GM21723 (cell line): Measurements from ENCODE around the gene SMOC2.
"Not testable (repeated sequence)": the region's sequence is repeated elsewhere in the genome, so short reads cannot be mapped to it uniquely, and the experiment has no call there.

Source experiments
- ATAC-seq: cut with Tn5 transposase; IDR thresholded peaks from one replicate; pipeline ENCODE4 v1.9.1; 2021; ENCODE audit warnings: mild to moderate bottlenecking, moderate library complexity; ENCODE audit not compliant: unreplicated experiment

Gene SMOC2

DNA sequence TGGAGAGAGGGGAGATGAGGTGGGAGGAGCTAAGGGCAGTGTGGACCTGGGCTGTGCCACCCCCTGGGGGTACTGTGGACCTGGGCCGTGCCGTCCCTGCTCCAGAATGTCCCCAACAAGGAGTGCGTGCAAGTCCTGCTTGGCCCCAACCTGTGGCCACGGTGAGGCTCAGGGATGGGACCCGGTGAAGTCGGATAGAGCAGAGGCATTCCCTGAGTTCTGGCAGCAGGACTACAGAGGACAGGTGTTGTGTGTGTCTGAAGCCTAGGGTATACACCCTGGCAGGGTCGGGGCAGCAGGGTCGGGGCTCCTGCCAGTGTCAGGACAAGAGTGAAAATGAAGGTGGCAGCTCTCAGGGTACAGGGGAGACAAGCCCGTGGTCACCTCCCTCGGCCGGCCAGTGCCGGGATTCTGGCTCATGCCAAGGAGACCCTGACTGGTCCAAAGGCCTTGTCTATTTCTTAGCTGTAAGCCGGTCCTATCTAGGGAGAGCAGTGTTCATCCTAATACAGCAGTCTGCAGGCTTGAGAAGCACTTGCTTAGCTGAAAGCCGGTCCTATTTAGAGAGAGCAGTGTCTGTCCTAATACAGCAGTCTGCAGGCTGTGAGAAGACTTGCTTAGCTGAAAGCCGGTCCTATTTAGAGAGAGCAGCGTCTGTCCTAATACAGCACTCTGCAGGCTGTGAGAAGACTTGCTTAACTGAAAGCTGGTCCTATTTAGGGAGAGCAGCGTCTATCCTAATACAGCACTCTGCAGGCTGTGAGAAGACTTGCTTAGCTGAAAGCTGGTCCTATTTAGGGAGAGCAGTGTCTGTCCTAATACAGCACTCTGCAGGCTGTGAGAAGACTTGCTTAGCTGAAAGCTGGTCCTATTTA is 95.9 kb downstream of the SMOC2 start:
- ATAC-seq: no peak

DNA sequence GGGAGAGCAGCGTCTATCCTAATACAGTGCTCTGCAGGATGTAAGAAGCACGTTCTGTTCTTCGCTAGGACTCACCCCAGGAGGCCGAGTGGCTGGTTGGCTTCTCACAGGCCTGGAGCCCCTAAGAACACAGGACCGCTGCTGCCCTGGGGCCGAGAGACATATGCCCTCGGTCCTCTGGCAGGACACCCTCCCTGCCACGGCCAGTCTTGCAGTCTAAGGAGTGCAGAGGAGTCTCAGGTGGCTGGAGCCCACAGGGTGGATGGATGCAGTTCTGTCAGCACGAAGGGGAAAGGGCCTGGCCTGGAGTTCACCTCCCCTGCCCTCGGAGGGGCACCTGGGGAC is 96.5 kb downstream of the SMOC2 start:
- ATAC-seq: no peak

DNA sequence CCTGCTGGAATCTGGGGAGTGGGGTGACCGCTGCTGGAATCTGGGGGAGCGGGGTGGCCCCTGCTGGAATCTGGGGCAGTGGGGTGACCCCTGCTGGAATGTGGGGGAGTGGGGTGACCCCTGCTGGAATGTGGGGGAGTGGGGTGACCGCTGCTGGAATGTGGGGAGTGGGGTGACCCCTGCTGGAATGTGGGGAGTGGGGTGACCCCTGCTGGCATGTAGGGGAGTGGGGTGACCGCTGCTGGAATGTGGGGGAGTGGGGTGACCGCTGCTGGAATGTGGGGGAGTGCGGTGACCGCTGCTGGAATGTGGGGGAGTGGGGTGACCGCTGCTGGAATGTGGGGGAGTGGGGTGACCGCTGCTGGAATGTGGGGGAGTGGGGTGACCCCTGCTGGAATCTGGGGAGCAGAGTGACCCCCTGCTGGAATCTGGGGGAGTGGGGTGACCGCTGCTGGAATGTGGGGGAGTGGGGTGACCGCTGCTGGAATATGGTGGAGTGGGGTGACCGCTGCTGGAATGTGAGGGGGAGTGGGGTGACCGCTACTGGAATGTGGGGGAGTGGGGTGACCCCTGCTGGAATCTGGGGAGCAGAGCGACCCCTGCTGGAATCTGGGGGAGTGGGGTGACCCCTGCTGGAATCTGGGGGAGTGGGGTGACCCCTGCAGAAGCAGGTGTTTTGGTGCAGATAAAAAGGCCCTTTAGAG is 97.4 kb downstream of the SMOC2 start:
- not testable (repeated sequence) for ATAC-seq

- no peak for ATAC-seq
These were observed 98.2 kb downstream of the SMOC2 start for GRCh38 chr6:168538892-168539811.

DNA sequence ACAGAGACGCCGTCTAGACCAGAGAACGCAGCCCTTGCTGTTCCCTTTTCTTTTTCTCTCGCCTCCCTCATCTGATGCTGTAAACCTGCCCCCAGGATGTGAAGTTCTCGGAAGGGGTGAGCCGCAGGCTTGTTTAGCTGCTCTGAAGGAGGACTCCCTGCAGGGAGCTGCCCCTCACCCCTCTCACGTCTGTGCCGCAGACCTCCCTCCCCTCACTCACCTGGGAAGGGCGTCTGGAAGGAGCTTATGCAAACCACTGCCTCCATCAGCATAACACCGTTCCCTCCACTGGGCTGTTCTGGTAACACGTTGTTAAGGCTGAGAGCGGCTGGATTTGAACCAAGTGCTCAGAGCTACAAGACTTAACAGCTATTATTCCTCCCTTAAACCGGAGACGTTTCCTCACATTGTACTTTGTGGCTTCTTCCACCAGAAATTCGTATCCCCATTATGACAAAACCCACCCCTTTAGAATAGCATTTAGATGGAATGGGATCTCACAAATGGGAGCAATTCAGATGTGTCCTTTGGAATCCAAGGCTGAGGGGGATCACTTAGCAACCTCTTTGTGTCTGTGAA is 99.8 kb downstream of the SMOC2 start:
- no peak for ATAC-seq

- ATAC-seq: no peak
These were observed 100.3 kb downstream of the SMOC2 start for GRCh38 chr6:168541307-168541706.

DNA sequence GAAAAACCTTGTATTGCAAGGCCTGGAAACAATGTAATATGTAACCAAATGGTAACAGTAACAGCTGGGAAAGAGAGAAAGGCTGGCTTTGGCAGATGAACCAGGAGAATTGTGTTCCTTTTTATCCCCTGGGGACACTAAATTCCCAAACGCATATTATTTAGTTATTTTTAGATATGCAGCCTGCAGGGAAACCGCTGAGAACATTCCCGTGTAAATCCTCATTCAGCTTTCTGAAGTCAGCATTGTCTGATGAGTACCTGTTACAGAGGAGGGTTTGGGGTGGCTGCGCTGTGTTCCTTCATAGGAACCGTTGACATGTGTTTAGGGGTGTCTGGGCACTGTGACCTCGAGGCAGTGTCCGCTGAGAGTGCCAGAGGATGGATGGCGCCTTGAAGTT is 101.3 kb downstream of the SMOC2 start:
- no peak for ATAC-seq

- ATAC-seq: no peak
These were observed 104.4 kb downstream of the SMOC2 start for GRCh38 chr6:168545428-168545827.

DNA sequence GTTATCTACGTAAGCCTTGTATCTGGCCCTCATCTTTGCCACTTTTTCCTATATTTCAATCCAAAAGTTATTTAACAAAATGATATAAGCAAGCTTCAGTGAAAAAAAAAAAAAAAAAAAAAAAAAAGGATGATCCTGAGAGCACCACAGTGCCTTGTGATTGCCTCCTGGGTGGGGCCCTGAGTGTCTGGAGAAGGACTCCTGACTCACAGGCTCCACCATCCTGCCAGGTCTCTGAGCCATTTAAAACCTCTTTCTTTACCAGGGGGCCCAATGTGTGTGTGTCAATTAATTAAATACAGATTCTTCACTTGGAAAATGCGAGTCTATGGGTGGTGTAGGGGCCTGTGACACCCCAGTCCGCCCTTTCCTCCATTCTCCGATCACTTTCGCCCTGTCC is 105.2 kb downstream of the SMOC2 start:
- no peak for ATAC-seq

GRCh38 chr6:168546730-168547129 is 105.7 kb downstream of the SMOC2 start:
- no peak for ATAC-seq

- ATAC-seq: no peak
These were observed 109.3 kb downstream of the SMOC2 start for GRCh38 chr6:168550326-168550725.

DNA sequence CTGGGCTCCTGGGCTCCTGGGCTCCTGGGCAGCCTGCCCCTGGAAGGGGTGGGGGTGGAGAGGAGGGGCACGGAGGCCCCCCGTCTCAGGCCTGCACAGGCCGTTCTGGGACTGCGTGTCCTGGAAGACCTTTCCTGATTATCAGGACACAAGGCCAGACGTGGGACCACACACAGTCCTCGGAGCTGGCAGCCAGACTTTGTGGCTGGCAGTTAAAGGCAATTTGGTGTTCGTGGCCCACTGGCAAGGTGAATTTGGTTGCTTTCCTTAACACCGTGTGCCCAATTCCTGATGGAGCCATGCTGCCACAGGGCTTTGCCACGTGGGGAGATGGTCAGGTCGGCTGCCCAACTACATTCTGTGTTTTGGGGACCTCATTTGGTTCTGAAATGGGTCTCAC is 113.5 kb downstream of the SMOC2 start:
- no peak for ATAC-seq

DNA sequence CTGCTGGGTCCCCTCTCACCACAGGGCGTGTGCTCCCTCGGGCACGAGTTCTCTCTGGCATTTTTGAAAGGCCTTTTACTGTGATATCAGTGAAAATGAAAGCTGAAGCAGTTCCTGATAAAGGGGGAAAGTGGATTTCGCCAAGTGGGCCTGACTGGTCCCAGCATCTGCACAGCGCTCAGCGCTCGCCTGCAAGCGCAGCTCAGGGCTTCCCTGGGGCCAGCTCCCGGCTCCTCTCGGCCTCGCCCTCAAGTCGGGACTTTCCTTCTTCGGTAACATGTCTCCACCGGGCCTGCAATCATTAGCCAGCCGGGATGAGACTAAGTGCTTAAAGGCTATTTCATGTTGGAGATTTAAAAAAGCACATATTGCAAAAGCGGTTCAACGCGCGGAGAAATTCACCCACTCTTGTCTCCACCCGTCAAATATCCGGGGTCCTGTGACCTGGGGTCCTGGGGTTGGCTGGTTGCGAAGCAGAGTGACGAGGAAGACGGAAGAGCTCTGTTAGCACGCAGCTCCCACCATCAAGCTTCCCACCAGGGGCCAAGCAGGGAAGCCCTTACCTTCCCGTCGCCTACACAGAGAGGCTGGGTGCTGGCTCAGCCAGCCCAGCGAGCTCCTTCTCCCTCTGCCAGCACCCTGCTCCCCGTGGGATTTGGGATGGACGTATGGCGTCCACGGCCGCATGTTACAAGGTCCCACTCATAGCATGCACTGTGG is 114.1 kb downstream of the SMOC2 start:
- no peak for ATAC-seq

DNA sequence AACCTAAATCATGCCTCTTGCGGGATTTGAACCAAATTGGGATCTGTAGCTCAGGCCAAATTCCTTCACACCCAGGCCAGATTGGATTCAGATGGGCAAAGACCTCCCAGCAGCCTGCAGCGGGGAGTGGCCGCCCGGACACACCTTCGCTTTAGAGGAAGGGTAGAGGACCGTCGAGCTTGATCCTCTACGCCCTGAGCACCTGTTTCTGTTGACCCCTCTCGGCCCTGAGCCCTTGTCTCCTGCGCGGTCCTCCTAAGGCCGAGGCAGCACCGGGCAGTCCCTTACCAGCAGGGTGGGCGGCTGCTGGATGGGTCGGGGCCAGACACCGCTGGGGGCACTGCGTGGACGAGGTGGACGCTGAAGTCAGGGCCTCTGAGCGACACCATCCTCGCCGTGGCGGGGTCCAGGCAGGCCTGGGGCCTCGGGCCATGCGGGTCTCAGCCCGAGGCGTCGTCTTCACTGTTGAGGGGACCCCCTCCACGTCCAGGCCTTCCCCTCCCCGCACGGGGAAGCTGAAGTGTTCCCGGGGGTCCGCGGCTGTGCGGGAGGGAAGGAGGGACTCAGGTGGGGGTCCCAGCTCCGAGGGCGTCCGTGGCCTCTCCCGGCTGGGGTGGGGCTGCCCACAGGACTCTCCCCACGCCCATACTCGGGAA is 114.8 kb downstream of the SMOC2 start:
- ATAC-seq: no peak

DNA sequence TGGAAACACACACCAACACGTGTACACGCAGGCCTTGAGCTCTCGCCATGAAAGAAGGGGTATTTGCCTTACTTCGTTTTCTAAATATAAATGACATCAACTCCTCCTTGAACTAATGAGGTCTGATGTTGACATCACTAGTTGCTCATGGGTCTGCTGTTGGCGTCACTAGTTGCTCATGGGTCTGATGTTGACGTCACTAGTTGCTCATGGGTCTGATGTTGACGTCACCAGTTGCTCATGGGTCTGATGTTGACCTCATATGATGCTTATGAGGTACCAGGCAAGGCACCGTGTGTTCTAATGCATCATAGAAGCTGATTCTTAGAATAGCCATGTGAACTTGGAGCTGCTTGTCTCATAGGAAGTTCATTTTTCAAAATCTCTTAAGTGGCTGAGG is 116.5 kb downstream of the SMOC2 start:
- ATAC-seq: no peak

- no peak for ATAC-seq
These were observed 117.7 kb downstream of the SMOC2 start for GRCh38 chr6:168558686-168559085.

- ATAC-seq: no peak
These were observed 118.7 kb downstream of the SMOC2 start for GRCh38 chr6:168559574-168560098.

- no peak for ATAC-seq
These were observed 119.1 kb downstream of the SMOC2 start for GRCh38 chr6:168560126-168560525.

DNA sequence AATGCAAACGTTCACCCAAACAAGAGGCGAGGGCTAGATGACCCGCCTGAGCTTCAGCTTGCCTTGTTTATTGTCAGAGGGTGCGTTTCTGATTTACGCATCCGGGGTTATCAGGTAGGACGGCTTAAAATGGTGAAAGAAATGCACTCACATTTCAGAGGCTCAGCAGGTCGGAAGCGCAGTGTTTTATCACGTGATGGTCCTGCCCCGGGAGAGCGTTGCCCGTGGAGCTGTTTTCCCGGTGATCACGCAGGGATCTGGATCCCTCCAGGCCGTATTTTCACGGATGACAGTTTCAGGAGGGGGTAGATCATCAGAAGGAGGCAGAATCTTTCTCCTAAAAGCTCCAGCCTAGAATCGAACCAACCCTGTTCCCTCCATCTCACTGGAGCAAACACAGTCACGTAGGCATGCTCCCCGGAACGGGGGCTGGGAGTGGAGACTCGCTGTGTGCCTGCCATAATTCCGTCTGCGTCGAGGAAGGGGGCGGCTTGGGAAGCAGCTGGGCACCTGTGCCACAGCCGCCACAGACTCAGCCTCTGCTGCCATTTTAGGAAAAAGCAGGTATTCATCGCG is 121.7 kb downstream of the SMOC2 start:
- ATAC-seq: no peak
